RCC 7860 (cell line): ENCODE data around the gene EML5.

ENCODE experiments used
- DNase-seq: peaks from one replicate; pipeline ENCODE4 v3.0.0-alpha.2; 2015; ENCODE audit warnings: low spot score
- FAIRE-seq: peaks from 2 replicates; lab custom pipeline; 2012; peaks lifted over from hg19 to GRCh38; lab: Jason Lieb, UNC

EML5 gene

GRCh38 chr14:88576222-88576621 is 216.5 kb downstream of the EML5 start:
- DNase-seq (no peak), FAIRE-seq (no peak)

DNA sequence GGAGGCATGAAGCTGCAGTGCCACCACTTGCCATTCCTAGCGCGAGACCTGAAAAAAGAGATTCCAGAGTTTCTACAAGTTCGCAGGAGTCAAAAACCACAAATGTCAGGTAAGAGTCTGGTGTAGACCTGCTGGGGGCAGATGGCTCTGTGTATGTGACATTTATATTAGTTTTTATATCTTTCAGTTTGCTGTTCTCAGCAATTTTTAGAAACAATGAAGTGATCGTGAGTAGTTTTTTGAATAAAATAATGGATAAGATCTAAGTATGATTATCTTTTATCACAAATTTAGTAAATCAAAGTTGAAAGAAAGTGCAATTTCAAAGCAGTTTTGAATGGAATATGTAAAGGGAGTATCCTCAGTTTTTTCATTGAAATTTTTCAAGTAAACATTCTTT is 220.6 kb downstream of the EML5 start:
- FAIRE-seq, result no peak

GRCh38 chr14:88568196-88568595 is 224.6 kb downstream of the EML5 start:
- no peak for FAIRE-seq
- DNase-seq, result no peak

More for the DNA sequence above, 220.6 kb downstream of the EML5 start:
- DNase-seq, result no peak

DNA sequence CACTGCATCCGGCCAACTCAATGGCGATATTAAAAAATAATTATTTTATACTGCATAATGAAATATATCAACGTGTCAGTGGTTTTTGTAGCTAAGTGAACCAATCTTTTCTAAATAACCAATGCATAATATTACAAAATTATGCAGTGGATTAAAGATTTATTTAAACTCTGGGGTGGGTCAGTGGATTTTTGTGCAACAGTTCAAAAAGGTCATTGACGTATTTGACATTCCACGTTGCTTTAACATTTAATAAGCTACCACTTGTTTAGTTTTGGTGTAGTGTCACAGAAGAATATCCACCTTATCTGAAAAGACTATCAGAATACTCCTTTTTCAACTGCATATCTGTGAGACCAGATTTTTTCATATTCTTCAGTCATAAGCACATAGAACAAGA is 227.3 kb downstream of the EML5 start:
- FAIRE-seq (no peak), DNase-seq (no peak)

GRCh38 chr14:88563845-88564244 is 228.9 kb downstream of the EML5 start:
- DNase-seq, result no peak
- FAIRE-seq, result no peak

GRCh38 chr14:88562831-88563686 is 229.7 kb downstream of the EML5 start, which contains the start of gene ZC3H14:
TSS of gene ZC3H14 (plus strand) at chr14:88563037. CDS start at chr14:88563134, 97 bp downstream.
- FAIRE-seq, result no peak
- peak; percentile 60 for DNase-seq

- no peak for FAIRE-seq
- no peak for DNase-seq
Measured at GRCh38 chr14:88562532-88562830, 230.3 kb downstream of the EML5 start.
